Measurements from ENCODE around the gene BBOF1.

DNA sequence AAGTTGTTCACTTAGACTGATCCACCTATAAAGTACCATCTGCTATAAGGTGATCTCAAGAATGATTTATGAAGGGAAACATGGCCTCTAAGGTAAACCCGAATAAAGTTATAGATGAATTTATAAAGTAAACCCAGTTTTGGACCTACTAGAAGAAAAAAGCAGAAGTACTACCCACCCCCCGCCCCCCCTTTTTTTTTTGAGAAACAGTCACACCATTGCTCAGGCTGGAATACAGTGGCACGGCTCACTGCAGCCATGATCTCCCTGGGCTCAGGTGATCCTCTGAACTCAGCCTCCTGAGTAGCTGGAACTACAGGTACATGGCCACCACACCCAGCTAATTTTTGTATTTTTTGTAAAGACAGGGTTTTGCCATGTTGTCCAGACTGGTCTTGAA lies 4.0 kb upstream of the BBOF1 start:
- no peak for TF ChIP-seq RAD21 (conservative IDR thresholded peaks at IDR 0.05 in 1 of 2, IDR thresholded peaks at IDR 0.05 in 1 of 2)
- TF ChIP-seq CTCF (IDR thresholded peaks at IDR 0.05): no peak
- no peak for TF ChIP-seq MAZ (IDR thresholded peaks at IDR 0.05; ENCODE audit: borderline replicate concordance, low read depth, low read length)
- TF ChIP-seq POLR2A (IDR thresholded peaks at IDR 0.05; ENCODE audit: low read length): no peak
- no peak for TF ChIP-seq KDM1A (IDR thresholded peaks at IDR 0.05; ENCODE audit: low read depth)
- TF ChIP-seq, protein P1, sequence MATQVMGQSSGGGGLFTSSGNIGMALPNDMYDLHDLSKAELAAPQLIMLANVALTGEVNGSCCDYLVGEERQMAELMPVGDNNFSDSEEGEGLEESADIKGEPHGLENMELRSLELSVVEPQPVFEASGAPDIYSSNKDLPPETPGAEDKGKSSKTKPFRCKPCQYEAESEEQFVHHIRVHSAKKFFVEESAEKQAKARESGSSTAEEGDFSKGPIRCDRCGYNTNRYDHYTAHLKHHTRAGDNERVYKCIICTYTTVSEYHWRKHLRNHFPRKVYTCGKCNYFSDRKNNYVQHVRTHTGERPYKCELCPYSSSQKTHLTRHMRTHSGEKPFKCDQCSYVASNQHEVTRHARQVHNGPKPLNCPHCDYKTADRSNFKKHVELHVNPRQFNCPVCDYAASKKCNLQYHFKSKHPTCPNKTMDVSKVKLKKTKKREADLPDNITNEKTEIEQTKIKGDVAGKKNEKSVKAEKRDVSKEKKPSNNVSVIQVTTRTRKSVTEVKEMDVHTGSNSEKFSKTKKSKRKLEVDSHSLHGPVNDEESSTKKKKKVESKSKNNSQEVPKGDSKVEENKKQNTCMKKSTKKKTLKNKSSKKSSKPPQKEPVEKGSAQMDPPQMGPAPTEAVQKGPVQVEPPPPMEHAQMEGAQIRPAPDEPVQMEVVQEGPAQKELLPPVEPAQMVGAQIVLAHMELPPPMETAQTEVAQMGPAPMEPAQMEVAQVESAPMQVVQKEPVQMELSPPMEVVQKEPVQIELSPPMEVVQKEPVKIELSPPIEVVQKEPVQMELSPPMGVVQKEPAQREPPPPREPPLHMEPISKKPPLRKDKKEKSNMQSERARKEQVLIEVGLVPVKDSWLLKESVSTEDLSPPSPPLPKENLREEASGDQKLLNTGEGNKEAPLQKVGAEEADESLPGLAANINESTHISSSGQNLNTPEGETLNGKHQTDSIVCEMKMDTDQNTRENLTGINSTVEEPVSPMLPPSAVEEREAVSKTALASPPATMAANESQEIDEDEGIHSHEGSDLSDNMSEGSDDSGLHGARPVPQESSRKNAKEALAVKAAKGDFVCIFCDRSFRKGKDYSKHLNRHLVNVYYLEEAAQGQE (IDR thresholded peaks at IDR 0.05): no peak
- TF ChIP-seq EP300 (IDR thresholded peaks at IDR 0.05): no peak
- TF ChIP-seq, protein P2, sequence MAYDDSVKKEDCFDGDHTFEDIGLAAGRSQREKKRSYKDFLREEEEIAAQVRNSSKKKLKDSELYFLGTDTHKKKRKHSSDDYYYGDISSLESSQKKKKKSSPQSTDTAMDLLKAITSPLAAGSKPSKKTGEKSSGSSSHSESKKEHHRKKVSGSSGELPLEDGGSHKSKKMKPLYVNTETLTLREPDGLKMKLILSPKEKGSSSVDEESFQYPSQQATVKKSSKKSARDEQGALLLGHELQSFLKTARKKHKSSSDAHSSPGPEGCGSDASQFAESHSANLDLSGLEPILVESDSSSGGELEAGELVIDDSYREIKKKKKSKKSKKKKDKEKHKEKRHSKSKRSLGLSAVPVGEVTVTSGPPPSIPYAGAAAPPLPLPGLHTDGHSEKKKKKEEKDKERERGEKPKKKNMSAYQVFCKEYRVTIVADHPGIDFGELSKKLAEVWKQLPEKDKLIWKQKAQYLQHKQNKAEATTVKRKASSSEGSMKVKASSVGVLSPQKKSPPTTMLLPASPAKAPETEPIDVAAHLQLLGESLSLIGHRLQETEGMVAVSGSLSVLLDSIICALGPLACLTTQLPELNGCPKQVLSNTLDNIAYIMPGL (CRISPR knock-in tag; IDR thresholded peaks at IDR 0.05; ENCODE audit: borderline replicate concordance): no peak
- TF ChIP-seq, protein P3, sequence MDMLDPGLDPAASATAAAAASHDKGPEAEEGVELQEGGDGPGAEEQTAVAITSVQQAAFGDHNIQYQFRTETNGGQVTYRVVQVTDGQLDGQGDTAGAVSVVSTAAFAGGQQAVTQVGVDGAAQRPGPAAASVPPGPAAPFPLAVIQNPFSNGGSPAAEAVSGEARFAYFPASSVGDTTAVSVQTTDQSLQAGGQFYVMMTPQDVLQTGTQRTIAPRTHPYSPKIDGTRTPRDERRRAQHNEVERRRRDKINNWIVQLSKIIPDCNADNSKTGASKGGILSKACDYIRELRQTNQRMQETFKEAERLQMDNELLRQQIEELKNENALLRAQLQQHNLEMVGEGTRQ (IDR thresholded peaks at IDR 0.05): no peak
- TF ChIP-seq SMC3 (IDR thresholded peaks at IDR 0.05): no peak
